M059J (cell line): ENCODE data around the gene PTPRU. TPM values are rescaled to one million over a fixed set of nuclear protein-coding genes. Genes with fewer than 3 reads are reported as not detected.
A peak's percentile ranks its signal among the peaks of the same experiment; 100 is the strongest.
"Not testable (repeated sequence)": the region's sequence is repeated elsewhere in the genome, so short reads cannot be mapped to it uniquely, and the experiment has no call there.

Source experiments
- DNase-seq: peaks from one replicate; pipeline ENCODE4 v3.0.0-alpha.2; 2012; ENCODE audit warnings: low read depth
- total RNA-seq: library from RNA; depleted of rRNA; stranded (reverse); fragments of >200 nt; shearing (Covaris generic); gene quantifications from 2 replicates; pipeline ENCODE4 v1.2.3, GENCODE V29; 2014

Gene PTPRU
- total RNA-seq, 1 experiment from 2014 or later: 3.3 TPM

DNA sequence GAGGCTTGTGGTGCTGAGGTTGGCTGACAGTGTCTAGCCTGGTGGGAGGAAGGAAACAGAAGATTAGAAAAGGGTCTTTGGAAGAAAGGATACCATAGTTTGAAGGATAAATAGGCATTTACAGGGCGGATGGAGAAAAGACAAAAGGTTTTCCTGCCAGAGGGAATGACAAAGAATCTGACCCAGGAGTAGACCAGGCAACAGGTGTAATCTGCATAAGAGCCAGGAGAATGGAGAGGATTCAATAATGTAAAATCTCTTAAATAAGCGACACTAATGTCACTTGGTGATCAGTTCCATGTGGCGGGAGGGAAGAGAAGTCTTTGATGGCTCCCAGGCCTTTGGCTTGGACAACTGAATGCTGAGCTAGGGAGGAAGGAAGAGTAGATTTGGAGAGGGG, 15.0 kb upstream of the PTPRU start:
- DNase-seq: no peak

DNA sequence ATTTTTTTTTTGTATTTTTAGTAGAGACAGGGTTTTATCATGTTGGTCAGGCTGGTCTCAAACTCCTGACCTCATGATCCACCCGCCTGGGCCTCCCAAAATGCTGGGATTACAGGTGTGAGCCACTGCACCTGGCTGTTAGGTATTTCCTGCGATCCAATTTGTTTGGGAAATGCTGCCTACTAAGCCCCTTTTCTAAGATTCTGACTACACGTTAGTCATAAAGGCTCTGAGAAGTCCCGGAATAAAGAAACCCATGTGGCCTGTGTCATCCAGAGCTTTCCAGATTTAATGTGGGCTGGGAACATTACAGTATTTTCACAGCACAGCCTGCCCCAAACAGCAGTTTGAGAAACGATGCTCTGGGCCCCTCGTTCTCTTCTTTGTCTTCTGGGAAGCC, 14.1 kb upstream of the PTPRU start:
- not testable (repeated sequence) for DNase-seq

DNA sequence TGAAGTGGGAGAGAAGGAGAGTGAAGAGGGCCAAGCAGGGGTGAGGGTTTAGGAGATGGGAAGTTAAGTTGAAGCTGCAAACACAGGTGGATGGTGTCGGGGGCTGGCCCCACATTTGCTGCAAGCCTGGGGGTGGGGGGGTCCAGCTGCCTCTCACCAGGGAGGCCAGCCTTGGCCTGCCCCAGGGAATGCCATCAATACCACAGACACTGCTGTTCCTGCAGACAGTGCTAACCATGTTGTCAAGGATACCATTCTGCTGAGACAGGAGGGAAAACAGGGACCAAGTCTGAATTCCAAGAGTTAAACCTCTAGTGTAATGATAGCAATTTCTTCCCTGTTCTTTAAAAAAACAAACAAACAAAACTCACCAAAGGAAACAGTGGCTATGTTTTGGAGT, 13.6 kb upstream of the PTPRU start:
- DNase-seq: no peak

DNA sequence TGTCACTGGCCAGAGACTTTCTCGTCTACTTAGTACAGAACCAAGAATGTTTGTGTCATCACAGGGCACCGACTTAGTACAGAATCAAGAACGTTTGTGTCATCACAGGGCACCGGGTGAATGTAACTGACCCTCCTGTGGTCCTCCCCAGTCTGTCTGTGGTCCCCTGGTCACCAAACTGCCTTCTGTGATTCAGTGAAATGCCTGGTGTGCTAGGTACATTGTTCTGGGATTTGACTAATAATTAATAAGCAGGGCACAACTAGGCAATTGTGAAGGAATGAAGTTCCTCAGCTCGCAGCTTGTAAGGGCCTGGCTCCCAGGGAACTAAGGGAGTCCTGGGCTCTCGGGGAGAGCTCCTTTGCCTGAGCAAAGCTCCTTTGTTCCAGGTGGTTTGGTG, 12.8 kb upstream of the PTPRU start:
- no peak for DNase-seq

DNA sequence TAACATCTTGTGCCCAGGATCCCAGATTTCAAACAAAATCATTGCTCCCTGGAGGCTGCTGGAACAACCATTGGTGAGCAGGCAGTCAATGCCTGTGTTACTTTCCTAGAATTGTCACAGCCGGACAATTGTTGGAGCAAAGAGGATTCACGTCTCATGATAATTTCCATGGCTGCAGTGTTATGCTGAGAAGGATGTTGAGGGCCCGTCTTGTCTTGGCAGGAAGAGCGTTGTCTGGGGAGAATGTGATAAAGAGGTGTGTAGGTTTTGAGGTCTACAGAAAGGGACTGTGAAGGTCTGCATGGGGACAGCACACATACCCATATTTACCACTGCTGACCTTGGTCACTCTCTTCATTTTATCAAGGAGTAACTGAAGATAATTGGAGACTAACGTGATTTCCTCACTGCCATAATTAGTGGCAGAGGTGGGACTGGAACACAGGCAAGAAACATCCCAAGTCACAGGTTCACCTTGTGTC, 11.9 kb upstream of the PTPRU start:
- DNase-seq: no peak

DNA sequence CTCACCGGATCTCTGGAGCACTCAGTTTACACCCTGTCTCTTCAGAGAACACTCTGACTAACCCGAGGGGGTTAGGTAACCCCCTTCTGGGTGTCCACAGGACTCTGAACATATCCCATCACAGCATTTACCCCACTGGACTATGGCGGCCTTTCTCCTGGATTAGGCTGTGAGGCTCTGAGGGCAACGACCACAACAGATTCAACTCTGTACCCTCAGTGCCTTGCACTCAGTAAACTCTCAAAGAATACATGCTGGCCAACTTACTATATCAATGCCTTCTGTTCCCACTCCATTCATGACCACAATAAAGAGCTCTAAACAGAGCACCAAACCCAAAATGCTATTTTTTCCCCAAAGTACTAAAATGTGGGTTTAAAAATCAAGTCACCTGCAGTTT, 11.0 kb upstream of the PTPRU start:
- DNase-seq: no peak

DNA sequence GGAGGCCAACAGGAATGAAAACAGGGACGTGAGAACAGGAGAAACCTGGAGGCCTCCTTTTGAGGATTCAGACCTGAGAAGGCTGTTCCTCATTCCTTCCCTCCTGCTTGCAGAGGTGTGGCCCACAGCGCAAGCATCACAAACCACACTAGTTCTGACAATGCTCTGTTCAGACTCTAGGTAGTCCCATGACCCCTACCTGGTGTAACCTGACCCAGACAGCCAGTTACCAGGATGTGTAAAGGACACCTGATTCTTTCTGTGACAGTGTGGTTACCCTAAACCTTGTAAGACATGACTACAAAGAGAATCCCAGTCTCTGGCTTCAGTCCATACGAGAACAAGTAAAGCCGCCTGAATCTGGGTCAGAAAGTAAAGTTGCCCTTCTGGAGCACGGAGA, 8.8 kb upstream of the PTPRU start:
- no peak for DNase-seq

DNA sequence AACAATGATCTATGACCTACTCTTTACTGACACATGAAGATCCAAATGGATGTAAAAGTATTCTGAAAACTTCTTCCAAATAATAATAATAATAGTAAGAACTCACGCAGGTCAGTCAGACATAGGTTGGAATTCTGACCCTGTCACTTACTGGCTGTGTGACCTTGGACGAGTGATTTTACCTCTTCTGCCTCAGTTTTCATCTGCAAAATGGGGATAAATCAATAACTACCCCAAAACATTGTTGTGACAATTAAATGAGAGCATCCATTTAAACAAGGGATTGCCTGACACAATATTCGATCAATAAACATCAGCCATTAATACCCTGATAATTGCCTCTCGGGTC, 6.1 kb upstream of the PTPRU start:
- no peak for DNase-seq

DNA sequence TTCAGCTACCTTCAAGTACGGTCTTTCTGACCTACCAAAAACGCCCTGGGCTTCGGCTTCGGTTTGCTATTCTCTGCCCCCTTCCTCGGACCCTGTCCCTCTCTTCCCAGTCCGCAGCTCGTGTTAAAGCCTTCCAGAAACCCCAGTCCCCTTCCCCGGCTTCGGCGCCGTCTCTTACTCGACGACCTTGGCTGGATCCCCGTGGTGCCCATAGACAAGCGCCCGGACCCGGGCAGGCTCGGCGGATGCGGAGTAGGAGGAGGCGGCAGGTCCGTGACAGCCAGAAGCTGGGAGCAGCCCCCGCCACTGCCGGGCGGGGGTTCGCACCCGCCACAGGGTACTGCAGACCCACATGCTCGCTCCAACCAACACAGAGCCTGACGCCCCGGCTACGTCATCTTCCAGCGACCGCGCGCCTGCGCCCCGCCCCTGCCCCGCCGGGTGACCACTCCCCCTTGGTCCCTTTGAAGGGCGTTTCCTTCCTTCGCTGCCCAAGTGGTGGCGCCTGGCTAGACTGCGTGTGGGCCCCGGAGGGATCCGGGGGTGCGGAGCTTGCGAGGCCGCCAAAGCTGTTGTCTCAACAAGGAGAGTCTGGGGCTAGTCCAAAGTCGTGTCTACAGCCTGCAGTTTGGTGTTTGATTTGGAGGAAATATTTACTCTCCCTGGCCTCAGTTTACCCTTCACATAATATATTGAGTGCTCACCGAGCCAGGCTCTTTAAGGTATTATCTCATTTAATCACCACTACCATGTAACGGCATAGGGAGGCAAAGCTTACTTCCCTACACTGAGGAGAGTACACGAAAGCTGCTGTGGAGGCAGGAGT, 5.6 kb upstream of the PTPRU start, which contains the start of gene MECR:
TSS of gene MECR (minus strand) at position 382 of the 826 bp plus-strand sequence. CDS start at position 354, 28 bp downstream.
- DNase-seq: peak; percentile 89

DNA sequence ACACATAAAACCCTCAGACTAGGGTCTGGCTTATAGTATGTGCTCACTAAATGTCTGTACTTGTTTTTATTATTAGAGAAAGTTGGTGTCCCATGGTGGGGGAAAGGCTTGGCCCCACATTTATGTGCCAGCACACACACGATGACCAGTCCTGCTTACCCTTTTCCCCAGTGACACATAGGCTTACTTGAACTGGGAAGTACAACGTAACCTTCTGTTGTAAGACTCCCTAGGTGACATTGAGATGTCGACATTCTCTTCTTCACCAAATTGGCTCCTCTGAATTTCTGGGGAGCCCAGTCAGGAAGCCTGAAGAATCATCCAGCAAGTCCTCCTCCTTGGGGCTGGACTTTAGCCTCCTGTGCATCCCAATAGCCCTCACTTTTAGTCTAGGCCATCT, 3.9 kb upstream of the PTPRU start:
- no peak for DNase-seq

DNA sequence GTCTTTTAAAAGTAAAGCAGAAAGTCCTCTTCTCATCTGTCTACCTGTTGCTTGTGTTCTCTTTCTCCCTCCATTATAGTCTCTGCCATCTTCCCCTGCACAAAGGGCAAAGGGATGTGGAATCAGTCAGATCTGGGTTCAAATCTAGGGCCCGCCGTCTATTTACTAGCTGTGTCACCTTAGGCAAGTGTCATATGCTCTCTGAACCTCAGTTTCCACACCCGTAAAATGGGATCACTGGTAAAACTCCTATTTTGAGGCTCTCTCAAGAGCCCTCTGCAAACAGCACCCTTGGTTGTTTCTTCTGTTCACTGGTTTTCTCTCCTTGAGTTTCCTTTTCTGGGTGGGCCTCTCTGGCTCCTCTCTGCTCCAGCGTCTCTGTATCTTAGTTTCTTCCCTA, 2.6 kb upstream of the PTPRU start:
- DNase-seq: no peak

DNA sequence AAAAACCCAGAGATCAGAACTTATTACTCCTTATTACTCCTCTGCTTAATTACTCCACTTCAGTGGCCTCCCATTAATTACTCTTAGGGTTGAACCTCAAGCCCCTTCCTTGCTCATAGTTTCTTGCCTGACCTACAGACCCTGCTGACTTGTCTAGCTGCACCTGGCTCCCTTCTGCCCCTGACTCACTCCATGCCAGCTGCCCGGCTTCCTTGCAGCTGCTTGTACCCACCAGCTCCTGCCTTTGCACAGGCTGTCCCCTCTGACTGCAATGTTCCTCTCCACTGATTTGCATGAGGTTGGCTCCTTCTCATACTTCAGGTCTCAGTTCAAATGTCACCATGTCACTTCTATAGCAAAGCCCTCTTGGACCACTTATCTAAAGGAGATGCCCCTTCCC, 1.9 kb upstream of the PTPRU start:
- no peak for DNase-seq

DNA sequence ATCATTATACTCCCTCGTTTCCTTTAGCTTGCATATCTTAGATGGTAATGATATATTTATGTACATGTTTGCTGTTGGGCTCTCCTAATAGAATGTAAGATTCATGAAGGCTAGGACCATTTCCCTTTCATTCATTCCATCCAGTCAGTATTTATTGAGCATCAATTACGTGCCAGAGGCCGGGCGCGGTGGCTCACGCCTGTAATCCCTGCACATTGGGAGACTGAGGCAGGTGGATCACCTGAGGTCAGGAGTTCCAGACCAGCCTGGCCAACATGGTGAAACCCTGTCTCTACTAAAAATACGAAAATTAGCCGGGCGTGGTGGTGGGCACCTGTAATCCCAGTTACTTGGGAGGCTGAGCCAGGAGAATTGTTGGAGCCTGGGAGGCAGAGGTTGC, 1.4 kb upstream of the PTPRU start:
- DNase-seq: not testable (repeated sequence)

DNA sequence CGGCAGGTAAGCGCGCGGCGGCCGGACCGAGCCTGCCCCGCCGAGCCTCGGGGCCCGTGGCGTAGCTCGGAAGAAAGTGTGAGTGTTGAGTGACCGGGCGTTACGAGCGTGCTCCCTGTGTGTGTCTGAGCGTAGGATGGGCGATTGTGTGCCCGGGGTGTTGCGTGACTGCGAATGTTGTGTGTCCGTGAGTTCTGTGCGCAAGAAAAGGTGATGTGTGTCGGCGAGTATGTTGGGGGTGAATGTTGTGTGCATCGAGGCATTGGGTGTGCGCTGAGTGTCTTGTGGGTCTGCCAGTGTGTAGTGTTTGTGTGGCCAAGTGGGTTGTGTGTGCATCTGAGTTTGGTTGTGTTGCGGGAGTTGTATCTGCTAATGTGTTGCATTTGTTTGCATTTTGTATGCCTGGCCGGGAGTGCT, 398 bp downstream of the PTPRU start:
- peak; percentile 29 for DNase-seq

DNA sequence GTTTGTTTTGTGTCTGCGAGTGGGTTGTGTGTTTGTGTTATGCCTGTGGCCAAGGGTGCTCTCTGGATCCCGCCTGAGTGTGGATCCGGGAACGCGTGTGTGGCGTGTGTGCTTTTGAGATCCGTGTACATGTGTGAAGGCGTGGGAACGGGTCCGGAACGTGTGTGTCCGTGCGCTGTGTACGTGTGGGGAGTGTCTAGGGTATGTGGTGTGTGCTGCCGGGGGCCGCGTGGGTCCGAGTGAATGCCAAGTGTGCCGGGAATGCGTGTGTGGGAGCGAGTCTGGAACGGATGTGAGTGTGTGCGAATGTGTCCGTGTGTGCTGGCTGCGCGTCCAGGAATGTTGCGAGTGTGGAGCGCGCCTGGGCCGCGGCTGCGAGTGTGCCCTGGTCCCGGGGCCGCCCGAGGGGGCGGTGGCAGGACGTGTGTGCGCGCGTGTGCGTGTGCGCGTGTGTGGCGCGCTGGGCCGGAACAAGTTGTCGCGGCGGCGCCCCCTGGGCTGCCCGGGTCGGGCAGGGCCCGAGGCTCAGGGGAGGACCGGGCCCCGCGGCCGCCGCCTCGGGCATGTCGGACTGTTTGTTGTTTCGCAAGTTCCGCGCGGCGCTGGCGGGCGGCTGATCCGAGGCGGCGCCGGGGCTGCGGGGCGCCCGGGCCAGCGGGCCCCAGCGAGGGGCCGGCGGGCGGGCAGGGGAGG, 953 bp downstream of the PTPRU start:
- peak; percentile 37 for DNase-seq

DNA sequence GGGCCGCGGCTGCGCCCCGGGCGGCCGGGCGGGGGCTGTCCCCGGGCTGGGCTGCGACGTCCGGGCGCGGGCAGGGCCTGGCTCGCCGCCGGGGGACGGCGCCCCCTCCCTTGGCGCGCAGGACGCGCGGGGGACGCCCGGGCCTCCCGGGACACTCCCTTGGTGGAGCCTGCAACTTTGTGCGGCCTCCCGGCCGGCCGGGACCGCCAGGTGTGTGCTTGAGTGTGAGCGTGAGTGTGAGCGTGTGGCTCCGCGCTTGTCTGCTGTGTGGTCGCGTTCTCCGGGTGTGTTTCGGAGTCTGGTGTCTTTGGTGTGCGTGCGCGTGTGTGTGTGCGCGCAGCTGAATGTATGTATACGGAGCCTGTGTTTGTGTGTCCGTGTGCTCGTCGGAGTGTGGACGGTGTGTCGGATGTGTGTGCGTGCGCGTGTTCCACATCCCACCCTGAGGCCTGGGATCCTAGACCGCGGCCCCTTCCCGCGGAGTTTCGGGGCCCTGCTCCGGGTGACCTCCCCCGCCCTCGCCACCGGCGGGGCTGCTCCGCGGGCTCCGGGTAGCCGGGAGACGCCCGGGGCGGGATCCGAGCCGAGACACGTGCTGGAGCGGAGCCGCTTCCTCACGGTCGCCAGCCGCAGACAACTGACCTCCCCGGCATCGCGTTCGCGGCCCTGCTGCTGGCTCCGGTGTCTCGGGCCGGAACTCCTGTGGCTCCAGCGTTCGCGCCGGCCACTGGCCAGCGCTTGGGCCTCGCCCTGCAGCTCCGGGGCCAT, 1.7 kb downstream of the PTPRU start:
- DNase-seq: peak; percentile 49

DNA sequence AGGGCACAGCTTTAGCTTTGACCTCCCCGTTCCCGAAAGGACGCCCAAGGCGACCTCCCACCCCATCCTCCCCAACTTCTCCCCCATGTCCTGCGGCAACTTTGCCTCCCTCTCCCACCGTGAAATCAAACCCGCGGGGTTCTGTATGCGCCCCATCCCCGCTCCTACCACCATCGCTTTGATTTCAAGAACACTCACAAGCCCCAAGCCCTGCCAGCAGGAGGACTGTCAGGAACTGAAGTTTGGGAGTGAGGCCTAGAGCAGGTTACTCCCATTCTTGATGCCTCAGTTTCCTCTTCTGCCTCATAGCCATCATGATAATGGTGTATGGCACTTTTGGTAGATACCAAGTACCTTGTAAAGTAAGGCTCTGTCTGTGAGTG, 2.3 kb downstream of the PTPRU start:
- DNase-seq: no peak

DNA sequence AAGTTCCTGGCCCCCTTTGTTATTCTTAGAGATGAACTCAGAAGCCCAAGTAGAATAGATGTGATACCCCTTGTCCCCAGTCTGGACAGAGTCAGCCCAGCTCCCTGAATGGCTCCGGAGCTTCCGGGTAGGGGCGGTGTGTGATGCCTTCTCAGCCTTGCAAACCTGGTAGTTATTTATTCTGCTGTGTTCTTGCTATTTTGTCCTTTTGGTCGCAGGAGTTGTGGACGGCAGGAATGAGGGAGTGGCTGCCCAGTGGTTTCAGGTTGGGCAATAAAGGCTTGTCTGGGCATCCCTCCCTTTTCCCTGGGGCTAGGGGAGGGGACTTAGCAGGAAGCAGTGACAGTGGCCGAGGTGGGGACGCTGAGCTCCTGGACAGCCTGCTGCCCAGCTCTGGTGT, 2.8 kb downstream of the PTPRU start:
- peak; percentile 77 for DNase-seq

DNA sequence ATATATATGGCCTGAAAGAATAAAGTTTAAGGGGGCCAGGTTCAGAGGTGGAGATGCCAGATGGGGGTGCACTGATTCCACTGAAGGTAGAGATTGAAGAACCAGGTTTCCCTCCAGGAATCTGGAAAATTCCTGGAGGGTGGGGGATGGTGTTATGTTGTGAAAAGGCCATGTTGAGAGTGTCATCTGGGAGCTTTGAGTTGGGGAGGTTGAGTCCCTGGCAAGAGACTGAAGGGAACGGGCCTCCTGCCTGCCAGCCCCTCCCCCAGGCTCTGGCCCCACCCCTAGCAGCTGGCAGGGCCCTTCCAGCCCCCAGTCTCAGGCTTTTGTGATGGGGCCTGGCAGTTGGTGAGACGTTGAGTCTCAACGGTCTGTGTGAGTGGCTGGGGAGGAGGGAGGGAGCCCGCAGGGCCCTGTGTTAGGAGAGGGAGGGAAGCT, 4.1 kb downstream of the PTPRU start:
- no peak for DNase-seq

DNA sequence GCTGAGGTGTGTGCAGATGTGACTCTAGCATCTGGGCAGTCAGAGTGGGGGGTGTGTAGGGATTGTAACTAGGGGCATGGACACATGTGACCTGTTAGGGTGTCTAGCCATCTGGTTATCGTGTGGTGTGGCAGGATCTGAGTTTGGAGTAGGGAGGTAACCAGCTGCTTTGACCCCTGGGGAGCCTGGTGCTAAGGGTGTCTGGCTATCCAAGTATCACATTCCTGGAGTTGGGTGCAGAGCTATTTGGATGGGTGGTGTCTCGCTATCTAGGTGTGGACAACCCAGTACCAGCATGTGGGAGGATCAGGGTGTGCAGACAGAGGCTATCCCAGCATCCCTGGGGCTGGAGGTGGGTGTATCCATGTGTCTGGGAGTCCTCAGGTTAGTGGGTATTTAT, 4.7 kb downstream of the PTPRU start:
- no peak for DNase-seq

DNA sequence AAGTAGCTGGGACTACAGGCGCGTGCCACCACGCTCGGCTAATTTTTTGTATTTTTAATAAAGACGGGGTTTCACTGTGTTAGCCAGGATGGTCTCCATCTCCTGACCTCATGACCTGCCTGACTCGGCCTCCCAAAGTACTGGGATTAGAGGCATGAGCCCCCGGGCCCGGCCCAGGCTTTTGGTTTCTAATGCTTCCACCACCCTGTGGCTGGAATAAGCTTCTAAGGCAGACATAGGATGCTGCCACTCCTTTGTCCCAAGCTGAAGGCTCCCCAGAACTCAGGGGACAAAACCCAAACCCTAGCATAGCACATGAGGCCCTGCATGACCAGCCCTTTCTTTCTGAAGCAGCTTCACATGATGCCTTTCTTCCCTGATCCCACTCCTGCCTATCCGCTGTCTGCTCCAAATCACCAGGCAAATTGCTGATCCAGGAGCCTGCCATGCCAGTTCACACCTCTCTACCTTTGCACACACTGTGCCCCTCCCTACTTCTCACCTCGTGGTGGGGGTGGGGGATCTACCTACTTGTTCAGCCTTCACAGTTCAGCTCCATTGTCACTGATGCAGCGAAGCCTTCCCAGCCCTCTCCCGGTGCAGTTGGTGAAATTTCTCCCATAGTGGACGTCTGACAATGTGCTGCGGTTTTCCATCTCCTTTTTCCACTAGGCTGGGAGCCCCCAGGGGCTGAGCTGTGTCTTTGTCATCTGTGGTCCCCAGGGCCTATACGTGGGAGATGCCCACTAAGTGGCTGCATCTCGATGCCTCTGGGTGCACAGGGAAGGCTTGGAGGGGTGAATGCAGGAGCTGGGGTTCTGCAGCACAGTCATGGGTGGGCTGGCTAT, 6.9 kb downstream of the PTPRU start:
- DNase-seq: peak; percentile 76

DNA sequence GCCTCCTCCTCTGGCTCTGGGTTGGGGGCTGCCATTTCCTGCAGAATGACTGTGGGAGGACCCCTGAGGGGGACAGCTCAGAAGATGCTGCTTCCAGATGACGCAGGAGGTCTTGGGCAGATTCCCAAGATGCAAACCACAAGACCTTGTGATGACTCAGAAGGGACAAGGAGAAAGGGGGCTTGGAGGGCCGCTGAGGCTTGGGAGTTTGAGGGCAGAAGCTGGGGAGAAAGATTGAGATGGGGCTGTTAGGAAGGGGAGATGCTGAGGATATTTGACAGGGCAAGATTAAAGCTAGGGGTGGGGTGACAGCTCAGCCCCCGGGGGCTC, 7.5 kb downstream of the PTPRU start:
- DNase-seq: peak; percentile 84
